MM.1S (cell line): ENCODE results near the gene WFDC9.

Experiments used
- DNase-seq: peaks from one replicate; pipeline ENCODE4 v3.0.0-alpha.2; 2015
- H2AFZ ChIP-seq: fragments of 300-600 bp; sonication (generic); 2 replicates; pipeline ENCODE4 v1.6.0; 2016; ENCODE audit warnings: antibody characterized with exemption, low read length
- H3F3A ChIP-seq: fragments of 300-600 bp; sonication (generic); 2 replicates; pipeline ENCODE4 v1.6.1; 2016; ENCODE audit warnings: mild to moderate bottlenecking, antibody characterized with exemption, low read length, moderate library complexity, mixed read lengths; ENCODE audit not compliant: insufficient read depth
- H3K27ac ChIP-seq: fragments of 300-600 bp; sonication (generic); 2 replicates; pipeline ENCODE4 v1.5.1; 2016; ENCODE audit warnings: mild to moderate bottlenecking, low read length
- H3K27me3 ChIP-seq: fragments of 300-600 bp; sonication (generic); replicated peaks from 2 replicates; pipeline ENCODE4 v1.6.0; 2016; ENCODE audit warnings: low read length; ENCODE audit not compliant: insufficient read depth
- H3K36me3 ChIP-seq: fragments of 300-600 bp; sonication (generic); replicated peaks from 2 replicates; pipeline ENCODE4 v1.6.1; 2016; ENCODE audit warnings: mild to moderate bottlenecking, low read length, mixed read lengths; ENCODE audit not compliant: insufficient read depth
- H3K4me1 ChIP-seq: fragments of 300-600 bp; sonication (generic); 2 replicates; pipeline ENCODE4 v1.6.1; 2016; ENCODE audit warnings: low read length, mixed read lengths
- H3K4me2 ChIP-seq: fragments of 300-600 bp; sonication (generic); 2 replicates; pipeline ENCODE4 v1.6.0; 2016; ENCODE audit warnings: low read depth, low read length
- H3K4me3 ChIP-seq: fragments of 300-600 bp; sonication (generic); 2 replicates; pipeline ENCODE4 v1.5.1; 2016; ENCODE audit warnings: low read length, mixed read lengths
- H3K79me2 ChIP-seq: fragments of 300-600 bp; sonication (generic); 2 replicates; pipeline ENCODE4 v1.6.1; 2016; ENCODE audit warnings: mixed run types, low read length, mixed read lengths
- H3K9ac ChIP-seq: fragments of 300-600 bp; sonication (generic); 2 replicates; pipeline ENCODE4 v1.6.1; 2016; ENCODE audit warnings: low read length, mixed read lengths
- H3K9me2 ChIP-seq: fragments of 300-600 bp; sonication (generic); replicated peaks from 2 replicates; pipeline ENCODE4 v1.6.1; 2016; ENCODE audit warnings: mild to moderate bottlenecking, low read length, mixed read lengths; ENCODE audit not compliant: insufficient read depth
- H3K9me3 ChIP-seq: fragments of 300-600 bp; sonication (generic); replicated peaks from 2 replicates; pipeline ENCODE4 v1.6.1; 2016; ENCODE audit warnings: mild to moderate bottlenecking, low read length, mixed read lengths; ENCODE audit not compliant: insufficient read depth
- H4K20me1 ChIP-seq: fragments of 300-600 bp; sonication (generic); 2 replicates; pipeline ENCODE4 v1.6.1; 2016; ENCODE audit warnings: mild to moderate bottlenecking, low read length, moderate library complexity, mixed read lengths; ENCODE audit not compliant: insufficient read depth
- CTCF ChIP-seq: fragments of 300-600 bp; sonication (generic); IDR thresholded peaks from 2 replicates; pipeline ENCODE4 v1.5.1; 2016; ENCODE audit warnings: antibody characterized with exemption, low read length, mixed read lengths
- EZH2 ChIP-seq: fragments of 300-600 bp; sonication (generic); optimal IDR thresholded peaks from 2 replicates; pipeline ENCODE3; 2017; ENCODE audit warnings: low read depth, mild to moderate bottlenecking, antibody characterized with exemption, low read length, mixed read lengths
- EZH2phosphoT487 ChIP-seq: fragments of 300-600 bp; sonication (generic); IDR thresholded peaks from 2 replicates; pipeline ENCODE4 v1.6.1; 2018; ENCODE audit warnings: antibody characterized with exemption, low read length

Gene WFDC9

GRCh38 chr20:45626540-45626939, 4.5 kb downstream of the WFDC9 start:
- H2AFZ ChIP-seq = no peak overlapping the region
- TF ChIP-seq CTCF (no peak), EZH2 (no peak), EZH2phosphoT487 (no peak)
- no peaks in the 10 kb centered on the region for H3K9me2 ChIP-seq
- no peaks in the 10 kb centered on the region for H3K9me3 ChIP-seq
- no peak overlapping the region for H3K4me3 ChIP-seq
- no peaks in the 10 kb centered on the region for H3K79me2 ChIP-seq
- no peak for DNase-seq
- no peak overlapping the region for H3K27ac ChIP-seq
- H4K20me1 ChIP-seq = no peaks in the 10 kb centered on the region
- no peaks in the 10 kb centered on the region for H3F3A ChIP-seq
- H3K36me3 ChIP-seq = no peaks in the 10 kb centered on the region
- H3K4me2 ChIP-seq = no peak overlapping the region
- no peaks in the 10 kb centered on the region for H3K4me1 ChIP-seq
- no peaks in the 10 kb centered on the region for H3K27me3 ChIP-seq
- no peak overlapping the region for H3K9ac ChIP-seq

- Histone ChIP-seq H3K4me1 (no peaks in the 10 kb centered on the region), H3K9me3 (no peaks in the 10 kb centered on the region), H3K9ac (no peak overlapping the region), H2AFZ (no peak overlapping the region), H3K79me2 (no peaks in the 10 kb centered on the region), H3K27ac (no peak overlapping the region), H3K27me3 (no peaks in the 10 kb centered on the region), H3K9me2 (no peaks in the 10 kb centered on the region), H3F3A (no peaks in the 10 kb centered on the region), H4K20me1 (no peaks in the 10 kb centered on the region), H3K36me3 (no peaks in the 10 kb centered on the region), H3K4me3 (no peak overlapping the region), H3K4me2 (no peak overlapping the region)
- TF ChIP-seq EZH2 (no peak), EZH2phosphoT487 (no peak), CTCF (no peak)
- no peak for DNase-seq
These were observed 9.5 kb downstream of the WFDC9 start for GRCh38 chr20:45621593-45621992.

- H3K9me3 ChIP-seq = no peaks in the 10 kb centered on the region
- no peak overlapping the region for H3K4me2 ChIP-seq
- no peaks in the 10 kb centered on the region for H3K27me3 ChIP-seq
- H2AFZ ChIP-seq = no peak overlapping the region
- H3K4me1 ChIP-seq = no peaks in the 10 kb centered on the region
- H4K20me1 ChIP-seq = no peaks in the 10 kb centered on the region
- no peak for DNase-seq
- H3K4me3 ChIP-seq = no peak overlapping the region
- H3K36me3 ChIP-seq = no peaks in the 10 kb centered on the region
- H3K79me2 ChIP-seq = no peaks in the 10 kb centered on the region
- no peak for TF ChIP-seq EZH2
- TF ChIP-seq EZH2phosphoT487 = no peak
- no peak for TF ChIP-seq CTCF
- H3K9ac ChIP-seq = no peak overlapping the region
- no peaks in the 10 kb centered on the region for H3F3A ChIP-seq
- H3K27ac ChIP-seq = no peak overlapping the region
- H3K9me2 ChIP-seq = no peaks in the 10 kb centered on the region
These were observed 13.5 kb downstream of the WFDC9 start for GRCh38 chr20:45617591-45617990.
